Small intestine (tissue), 7 donors: ENCODE results near the gene TMTC3. TPM values are rescaled to one million over a fixed set of nuclear protein-coding genes. Genes with fewer than 3 reads are reported as not detected.

Source experiments
- DNase-seq, 2 donors: peaks; one replicate each; pipeline versions ENCODE4 v3.0.0 to v3.0.0-alpha.2; 2013
- FAIRE-seq: peaks from 2 replicates; lab custom pipeline; 2012; peaks lifted over from hg19 to GRCh38; lab: Jason Lieb, UNC
- H3K27ac ChIP-seq, 3 donors: one replicate each; pipeline ENCODE4 v1.5.1; 2013; ENCODE audit warnings: low read length in 2 of 3, mild to moderate bottlenecking in 2 of 3, control low read depth in 1 of 3, inconsistent platforms in 1 of 3, low read depth in 1 of 3, moderate library complexity in 1 of 3
- H3K27me3 ChIP-seq, 3 donors: one replicate each; pipeline ENCODE4 v1.6.1; 2013; ENCODE audit warnings: low read length in 3 of 3, inconsistent platforms in 1 of 3; ENCODE audit not compliant: control insufficient read depth in 3 of 3, insufficient read depth in 3 of 3
- H3K36me3 ChIP-seq, 3 donors: one replicate each; pipeline ENCODE4 v1.6.1; 2013; ENCODE audit warnings: low read length in 3 of 3, inconsistent platforms in 1 of 3, low read depth in 1 of 3, mild to moderate bottlenecking in 1 of 3, moderate library complexity in 1 of 3; ENCODE audit not compliant: control insufficient read depth in 3 of 3, insufficient read depth in 2 of 3
- H3K4me1 ChIP-seq, 3 donors: one replicate each; pipeline ENCODE4 v1.6.1; 2013; ENCODE audit warnings: low read length in 2 of 3, inconsistent platforms in 1 of 3, low read depth in 1 of 3, mild to moderate bottlenecking in 1 of 3, moderate library complexity in 1 of 3; ENCODE audit not compliant: control insufficient read depth in 3 of 3, insufficient read depth in 2 of 3
- H3K4me3 ChIP-seq, 3 donors: one replicate each; pipeline ENCODE4 v1.5.1; 2013; ENCODE audit warnings: low read length in 3 of 3, control low read depth in 1 of 3, inconsistent platforms in 1 of 3, low read depth in 1 of 3, mild to moderate bottlenecking in 1 of 3, moderate library complexity in 1 of 3
- H3K9me3 ChIP-seq, 2 donors: one replicate each; pipeline ENCODE4 v1.6.1; 2013; ENCODE audit warnings: low read depth in 1 of 2, low read length in 1 of 2; ENCODE audit not compliant: control insufficient read depth in 2 of 2, insufficient read depth in 1 of 2
- WGBS, 3 donors: extraction: QIAGEN DNeasy Blood & Tissue Kit; methylation state at CpG; one replicate each; pipeline ENCODE4 v1.1.7; 2013; 5-methylcytosine and 5-hydroxymethylcytosine counted together
- polyA plus RNA-seq, 4 donors: library from polyadenylated mRNA; stranded (reverse) in 3 of 4; unstranded in 1 of 4; fragments of 200-250 nt in 3 of 4; fragments of 120-200 nt in 1 of 4; gene quantifications; one replicate each; pipeline versions ENCODE4 v1.2.1 to v1.2.3, GENCODE V29; 2013
- donor health status: healthy with polysubstance abuse.
- donor health status: control.
- donor health status: control.
- donor health status: Bipolar disorder and iron deficiency.
- donor health status: healthy.

Gene TMTC3
- polyA plus RNA-seq, 4 donors = 1.9 to 15.1 (median 3.3) TPM

- Histone ChIP-seq H3K4me3 (no peak overlapping the region), H3K27ac (no peak overlapping the region), H3K4me1 (no peaks in the 10 kb centered on the region), H3K27me3 (no peaks in the 10 kb centered on the region), H3K9me3 (no peaks in the 10 kb centered on the region), H3K36me3 (no peaks in the 10 kb centered on the region)
- 68 to 72% (median 68%) methylated on average over 4 of the region's 4 CpGs for WGBS, 3 donors
- DNase-seq (no peak), FAIRE-seq (no peak)
Measured at GRCh38 chr12:88243982-88244381, 101.9 kb downstream of the TMTC3 start.

DNA sequence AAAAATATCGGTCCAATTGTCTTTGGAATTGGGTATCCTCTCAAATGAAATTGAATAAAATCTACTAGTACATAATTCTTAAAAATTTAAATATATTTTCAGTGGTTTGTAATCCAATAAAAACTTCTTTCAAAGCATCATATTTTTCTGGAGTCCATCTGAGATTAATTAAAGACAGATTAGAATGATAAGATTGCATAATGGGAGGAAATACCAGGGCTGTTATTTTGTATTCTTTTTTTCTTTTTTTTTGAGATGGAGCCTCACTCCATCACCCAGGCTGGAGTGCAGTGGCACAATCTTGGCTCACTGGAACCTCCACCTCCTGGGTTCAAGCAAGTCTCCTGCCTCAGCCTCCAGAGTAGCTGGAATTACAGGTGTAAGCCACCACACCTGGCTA lies 103.8 kb downstream of the TMTC3 start:
- Histone ChIP-seq H3K36me3 (no peaks in the 10 kb centered on the region), H3K9me3 (no peaks in the 10 kb centered on the region), H3K4me3 (no peak overlapping the region), H3K27ac (no peak overlapping the region), H3K27me3 (no peaks in the 10 kb centered on the region), H3K4me1 (no peaks in the 10 kb centered on the region)
- DNase-seq (no peak), FAIRE-seq (no peak)
- WGBS, 3 donors = 84 to 97% (median 95%) methylated on average over 1 of the region's 1 CpG

DNA sequence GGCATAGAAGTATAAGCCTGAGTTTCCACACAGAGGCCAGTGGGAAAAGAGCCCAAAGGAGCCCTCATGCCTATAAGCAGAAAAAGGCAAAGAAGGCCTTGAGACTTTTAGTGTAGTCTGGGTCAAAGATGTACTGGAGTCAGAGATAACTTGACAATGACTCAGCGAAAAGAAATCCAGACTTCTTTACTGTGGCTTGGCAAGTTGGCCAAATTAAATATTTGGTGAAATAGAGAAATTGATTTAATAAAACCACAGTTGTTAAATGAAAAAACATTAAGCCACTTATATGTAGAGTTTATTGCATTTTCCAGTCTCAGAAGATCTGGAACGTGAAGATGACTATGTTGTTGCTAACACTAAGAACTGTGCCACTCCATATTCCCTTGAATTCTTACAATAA lies 105.1 kb downstream of the TMTC3 start:
- FAIRE-seq = no peak

GRCh38 chr12:88248606-88249005 lies 106.5 kb downstream of the TMTC3 start:
- Histone ChIP-seq H3K9me3 (no peaks in the 10 kb centered on the region), H3K27me3 (no peaks in the 10 kb centered on the region), H3K4me1 (no peaks in the 10 kb centered on the region), H3K36me3 (no peaks in the 10 kb centered on the region), H3K4me3 (no peak overlapping the region), H3K27ac (no peak overlapping the region)
- FAIRE-seq (no peak), DNase-seq (no peak)
- 85 to 97% (median 92%) methylated on average over 1 of the region's 1 CpG for WGBS, 3 donors

More for the DNA sequence above, 105.1 kb downstream of the TMTC3 start:
- Histone ChIP-seq H3K4me1 (no peaks in the 10 kb centered on the region), H3K4me3 (no peak overlapping the region), H3K27me3 (no peaks in the 10 kb centered on the region), H3K36me3 (no peaks in the 10 kb centered on the region), H3K27ac (no peak overlapping the region), H3K9me3 (no peaks in the 10 kb centered on the region)
- no peak for DNase-seq
- WGBS, 3 donors = 68 to 80% (median 68%) methylated on average over 2 of the region's 2 CpGs

Other genes starting within 250 kb of the TMTC3 start
- gene C12orf50, start 112.9 kb upstream of the TMTC3 start, polyA plus RNA-seq = under 1 TPM in 1 of 4 donors, not detected in 3; 0.04 TPM
- gene CEP290, start 219 bp upstream of the TMTC3 start, polyA plus RNA-seq = 10 to 100 TPM in 1 of 4 donors, 1 to 10 TPM in 3; 1.9 to 13.6 (median 3.4) TPM